Adrenal gland (tissue), 5 donors: ENCODE data around the gene ZPBP2.

Source experiments
- CTCF ChIP-seq, 6 experiments: fragments of 450-650 bp in 4 of 6; fragments of 200-600 bp in 2 of 6; sonication (generic) in 1 of 6; IDR thresholded peaks; 1 replicate in 5 of 6; 2 replicates in 1 of 6; pipeline versions ENCODE4 v1.5.1 to v1.8.0; 2016 to 2021; ENCODE audit warnings: antibody characterized with exemption in 6 of 6, mild to moderate bottlenecking in 2 of 6, moderate library complexity in 1 of 6
- POLR2A ChIP-seq, 2 donors: fragments of 450-650 bp; IDR thresholded peaks; one replicate each; pipeline ENCODE4 v1.6.1; 2017; ENCODE audit warnings: antibody characterized with exemption in 2 of 2, mild to moderate bottlenecking in 2 of 2, moderate library complexity in 1 of 2
- donor health status: DM: no; HTN: no; CAD: no.

GRCh38 chr17:39894681-39895376 lies 26.8 kb downstream of the ZPBP2 start:
- TF ChIP-seq CTCF (IDR thresholded peaks at IDR 0.05) = no peak
- no peak for TF ChIP-seq POLR2A (IDR thresholded peaks at IDR 0.05)
